HEK293 (cell line): ENCODE results near the gene PLXNA2.

ENCODE experiments used
- CTCF ChIA-PET: fragments of 350-600 bp; formaldehyde crosslinking; extraction: SDS; loops from one replicate; lab custom pipeline; 2021; ENCODE audit warnings: antibody characterized with exemption; lab: Yijun Ruan, JAX
- POLR2A ChIA-PET: fragments of 300-600 bp; formaldehyde crosslinking; extraction: SDS; loops from one replicate; lab custom pipeline; 2020; ENCODE audit warnings: antibody characterized with exemption, inconsistent platforms; lab: Yijun Ruan, JAX
- H3K27ac ChIP-seq: fragments of 200-500 bp; sonication (Bioruptor generic); 2 replicates; pipeline ENCODE4 v1.5.1; 2014; ENCODE audit warnings: low read depth, low read length, control low read depth, inconsistent platforms; ENCODE audit errors: extremely low read depth
- H3K36me3 ChIP-seq, 2 experiments: fragments of 200-500 bp in 1 of 2; sonication (Bioruptor generic) in 1 of 2; 1 replicate in 1 of 2; 2 replicates in 1 of 2; pipeline ENCODE4 v1.5.1; 2014 to 2017; ENCODE audit warnings: inconsistent platforms in 2 of 2, low read length in 2 of 2; ENCODE audit not compliant: control insufficient read depth in 2 of 2, insufficient read depth in 1 of 2
- H3K4me1 ChIP-seq: fragments of 200-500 bp; sonication (Bioruptor generic); 2 replicates; pipeline ENCODE4 v1.5.1; 2014; ENCODE audit warnings: mild to moderate bottlenecking, low read length, inconsistent platforms; ENCODE audit not compliant: control insufficient read depth, insufficient read depth
- H3K4me3 ChIP-seq: 2 replicates; pipeline ENCODE4 v1.5.1; 2011; ENCODE audit warnings: low read depth, mild to moderate bottlenecking, control low read depth, low read length, moderate library complexity
- H3K9me3 ChIP-seq: fragments of 200-500 bp; sonication (Bioruptor generic); 2 replicates; pipeline ENCODE4 v1.5.1; 2014; ENCODE audit warnings: low read depth, low read length, inconsistent platforms; ENCODE audit not compliant: control insufficient read depth, insufficient read depth
- GLIS1 ChIP-seq: fragments of 450-650 bp; formaldehyde crosslinking; IDR thresholded peaks from 2 replicates; pipeline ENCODE4 v1.5.1; 2016; ENCODE audit warnings: missing biosample characterization, missing genetic modification characterization
- KLF1 ChIP-seq: fragments of 450-650 bp; formaldehyde crosslinking; IDR thresholded peaks from 2 replicates; pipeline ENCODE4 v1.5.1; 2016; ENCODE audit warnings: missing biosample characterization, missing genetic modification characterization
- KLF17 ChIP-seq: fragments of 450-650 bp; formaldehyde crosslinking; IDR thresholded peaks from 2 replicates; pipeline ENCODE4 v1.5.1; 2016; ENCODE audit warnings: missing biosample characterization, missing genetic modification characterization
- REST ChIP-seq: fragments of 450-650 bp; formaldehyde crosslinking; IDR thresholded peaks from 2 replicates; pipeline ENCODE4 v1.5.1; 2016; ENCODE audit warnings: missing biosample characterization, missing genetic modification characterization
- SCRT2 ChIP-seq: fragments of 450-650 bp; formaldehyde crosslinking; IDR thresholded peaks from 2 replicates; pipeline ENCODE4 v1.5.1; 2016; ENCODE audit warnings: missing biosample characterization, missing genetic modification characterization
- SP7 ChIP-seq: fragments of 450-650 bp; formaldehyde crosslinking; IDR thresholded peaks from 2 replicates; pipeline ENCODE4 v1.5.1; 2016; ENCODE audit warnings: missing biosample characterization, missing genetic modification characterization
- ZFP69B ChIP-seq: fragments of 450-650 bp; formaldehyde crosslinking; IDR thresholded peaks from 2 replicates; pipeline ENCODE4 v1.5.1; 2016; ENCODE audit warnings: missing biosample characterization, missing genetic modification characterization
- ZNF223 ChIP-seq: fragments of 450-650 bp; formaldehyde crosslinking; IDR thresholded peaks from 2 replicates; pipeline ENCODE4 v1.5.1; 2016; ENCODE audit warnings: missing biosample characterization, missing genetic modification characterization
- ZNF529 ChIP-seq: fragments of 450-650 bp; formaldehyde crosslinking; IDR thresholded peaks from 2 replicates; pipeline ENCODE4 v1.5.1; 2017; ENCODE audit warnings: missing genetic modification characterization, missing biosample characterization; ENCODE audit not compliant: insufficient replicate concordance
- ZNF585B ChIP-seq: fragments of 450-650 bp; formaldehyde crosslinking; IDR thresholded peaks from 2 replicates; pipeline ENCODE4 v1.5.1; 2016; ENCODE audit warnings: missing biosample characterization, missing genetic modification characterization
- ZNF692 ChIP-seq: fragments of 450-650 bp; formaldehyde crosslinking; IDR thresholded peaks from 2 replicates; pipeline ENCODE4 v1.5.1; 2016; ENCODE audit warnings: missing biosample characterization, missing genetic modification characterization

The PLXNA2 gene

GRCh38 chr1:208178091-208178529, 66.1 kb downstream of the PLXNA2 start (continued):
- TF ChIP-seq REST (tag by site-specific recombination) (no peak), ZNF585B (no peak)
- TF ChIP-seq, all 188 proteins: peak for 9

- H3K36me3 ChIP-seq: no peaks in the 10 kb centered on the region
- CTCF ChIA-PET: interaction anchor here (0.6 to 2.9 kb wide), 2 partner anchors 45 to 897 kb away, joined by 4 to 8 read pairs; no protein-coding TSS in a partner anchor
Measured at GRCh38 chr1:208177656-208178055, 66.5 kb downstream of the PLXNA2 start.

More at GRCh38 chr1:208177656-208178055, 66.5 kb downstream of the PLXNA2 start:
- Histone ChIP-seq H3K4me1 (peaks cover 30% of the 10 kb centered on the region), H3K9me3 (no peaks in the 10 kb centered on the region), H3K4me3 (no peak overlapping the region), H3K27ac (no peak overlapping the region)
- 0 out of 2 replicates have a peak, but pooled peaks have one; percentile 7 for TF ChIP-seq SP7 (tag by site-specific recombination)
- no peak for TF ChIP-seq ZNF529 (tag by site-specific recombination)
- peak; percentile 14; the same call in 1 of the 2 replicates for TF ChIP-seq KLF1 (tag by site-specific recombination)
- TF ChIP-seq KLF17 (tag by site-specific recombination): no peak
- no peak for TF ChIP-seq ZNF223 (tag by site-specific recombination)
- TF ChIP-seq ZNF692: peak; percentile 55; the same call in 1 of the 2 replicates
- TF ChIP-seq GLIS1 (tag by site-specific recombination): peak; percentile 28; the same call in 1 of the 2 replicates
- no peak for TF ChIP-seq REST (tag by site-specific recombination)
- TF ChIP-seq ZFP69B (tag by site-specific recombination): peak; percentile 48; the same call in 1 of the 2 replicates
- TF ChIP-seq SCRT2 (tag by site-specific recombination): no peak
- POLR2A ChIA-PET: no interaction called here
